GM12878 (cell line): Measurements from ENCODE around the gene TMEM167A. TPM values are rescaled to one million over a fixed set of nuclear protein-coding genes. Genes with fewer than 3 reads are reported as not detected.

ENCODE experiments used
- DPF2 ChIP-seq: fragments of 450-650 bp; IDR thresholded peaks from 2 replicates; pipeline ENCODE4 v1.6.1; 2017; ENCODE audit warnings: mild to moderate bottlenecking
- IKZF1 ChIP-seq: fragments of 450-650 bp; conservative IDR thresholded peaks from 2 replicates; pipeline ENCODE4 v1.6.1; 2017; ENCODE audit warnings: antibody characterized with exemption, mild to moderate bottlenecking
- IRF4 ChIP-seq: IDR thresholded peaks from 2 replicates; pipeline ENCODE4 v1.6.1; 2011; ENCODE audit warnings: low read depth, low read length
- KAT2A ChIP-seq: conservative IDR thresholded peaks from 2 replicates; pipeline ENCODE4 v1.6.1; 2011; ENCODE audit warnings: low read depth, low read length; ENCODE audit not compliant: control insufficient read depth
- MEF2B ChIP-seq: fragments of 450-650 bp; IDR thresholded peaks from 2 replicates; pipeline ENCODE4 v1.6.1; 2018; ENCODE audit warnings: mild to moderate bottlenecking, moderate library complexity; ENCODE audit not compliant: partially characterized antibody, poor library complexity, severe bottlenecking
- MYC ChIP-seq: IDR thresholded peaks from 2 replicates; pipeline ENCODE4 v1.6.1; 2011; ENCODE audit warnings: mild to moderate bottlenecking, low read length, moderate library complexity, inconsistent platforms; ENCODE audit not compliant: insufficient read depth, insufficient replicate concordance, insufficient read length, severe bottlenecking
- NFYB ChIP-seq: IDR thresholded peaks from 2 replicates; pipeline ENCODE4 v1.6.1; 2011; ENCODE audit warnings: low read depth, mild to moderate bottlenecking, low read length, improper control_type of control experiment, moderate library complexity; ENCODE audit not compliant: insufficient read depth
- PAX5 ChIP-seq: IDR thresholded peaks from 2 replicates; pipeline ENCODE4 v1.6.1; 2011; ENCODE audit warnings: low read depth, low read length, borderline replicate concordance
- POLR2AphosphoS5 ChIP-seq: IDR thresholded peaks from 2 replicates; pipeline ENCODE4 v1.6.1; 2011; ENCODE audit warnings: mild to moderate bottlenecking, low read length, inconsistent platforms
- POU2F2 ChIP-seq: IDR thresholded peaks from 3 replicates; pipeline ENCODE4 v1.6.1; 2011; ENCODE audit warnings: low read depth, mild to moderate bottlenecking, low read length, borderline replicate concordance
- RELA ChIP-seq: fragments of 450-650 bp; IDR thresholded peaks from 2 replicates; pipeline ENCODE4 v1.8.0; 2014; ENCODE audit warnings: borderline replicate concordance; ENCODE audit not compliant: partially characterized antibody
- SMC3 ChIP-seq: IDR thresholded peaks from 2 replicates; pipeline ENCODE4 v1.6.1; 2011; ENCODE audit warnings: low read length, improper control_type of control experiment, borderline replicate concordance
- SPI1 ChIP-seq: IDR thresholded peaks from 2 replicates; pipeline ENCODE4 v1.6.1; 2011; ENCODE audit warnings: low read depth, mild to moderate bottlenecking, low read length, moderate library complexity, borderline replicate concordance; ENCODE audit not compliant: insufficient read depth
- SRF ChIP-seq, 2 experiments: IDR thresholded peaks; 2 replicates each; pipeline ENCODE4 v1.6.1; 2011; ENCODE audit warnings: low read depth in 2 of 2, low read length in 2 of 2, mild to moderate bottlenecking in 1 of 2, moderate library complexity in 1 of 2
- STAT1 ChIP-seq: fragments of 450-650 bp; conservative IDR thresholded peaks from 2 replicates; pipeline ENCODE4 v1.6.1; 2014; ENCODE audit warnings: antibody characterized with exemption, mild to moderate bottlenecking
- SUZ12 ChIP-seq: fragments of 200-600 bp; sonication (generic); IDR thresholded peaks from one replicate; pipeline ENCODE4 v1.6.1; 2018; ENCODE audit warnings: antibody characterized with exemption, mild to moderate bottlenecking; ENCODE audit not compliant: unreplicated experiment
- TARDBP ChIP-seq: IDR thresholded peaks from 2 replicates; pipeline ENCODE4 v1.6.1; 2016; ENCODE audit warnings: borderline replicate concordance
- ZNF274 ChIP-seq: IDR thresholded peaks from one replicate; pipeline ENCODE4 v1.8.0; 2011; ENCODE audit not compliant: insufficient read length, insufficient read depth
- ZZZ3 ChIP-seq: IDR thresholded peaks from 2 replicates; pipeline ENCODE4 v1.6.1; 2011; ENCODE audit warnings: low read depth; ENCODE audit not compliant: control insufficient read depth, insufficient read length
- polyA plus RNA-seq, 11 experiments: library from polyadenylated mRNA; depleted of rRNA in 4 of 11; unstranded in 6 of 11; stranded (reverse) in 5 of 11; fragments of >200 nt; fragmentation: Nextera tagmentation in 4 of 11; fragmentation: Illumina TruSeq in 1 of 11; extraction: Ambion mirVana in 4 of 11; extraction: Trizol in 1 of 11; gene quantifications; 1 replicate in 1 of 11; 2 replicates in 10 of 11; pipeline versions ENCODE4 v1.2.1 to v1.2.3, GENCODE V29; 2011 to 2016; ENCODE audit warnings: inconsistent platforms in 2 of 11, missing spikeins in 2 of 11, low read depth in 1 of 11
- total RNA-seq, 4 experiments: library from RNA; depleted of rRNA in 3 of 4; stranded (reverse); fragments of >200 nt in 3 of 4; fragmentation: Illumina TruSeq in 1 of 4; extraction: Trizol in 1 of 4; gene quantifications; 2 replicates each; pipeline versions ENCODE4 v1.2.1 to v1.2.3, GENCODE V29; 2013 to 2021
- TF ChIP-seq, protein P1 (sequence below): fragments of 450-650 bp; IDR thresholded peaks from 2 replicates; pipeline ENCODE4 v1.6.1; 2017; ENCODE audit warnings: mild to moderate bottlenecking
- TF ChIP-seq, protein P2 (sequence below): IDR thresholded peaks from 2 replicates; pipeline ENCODE4 v1.6.1; 2012; ENCODE audit warnings: low read length, inconsistent platforms
- TF ChIP-seq, protein P3 (sequence below): IDR thresholded peaks from 2 replicates; pipeline ENCODE4 v1.6.1; 2012; ENCODE audit warnings: low read depth, low read length, improper control_type of control experiment
- TF ChIP-seq, protein P4 (sequence below): IDR thresholded peaks from 2 replicates; pipeline ENCODE4 v1.6.1; 2011; ENCODE audit warnings: low read depth, low read length, improper control_type of control experiment, borderline replicate concordance

TMEM167A gene
- total and polyA plus RNA-seq, 10 of the 15 experiments (the other 5 are each of a cell fraction or from before 2014, with no cell fraction given): 29.5 to 363 (median 85.6) TPM

DNA sequence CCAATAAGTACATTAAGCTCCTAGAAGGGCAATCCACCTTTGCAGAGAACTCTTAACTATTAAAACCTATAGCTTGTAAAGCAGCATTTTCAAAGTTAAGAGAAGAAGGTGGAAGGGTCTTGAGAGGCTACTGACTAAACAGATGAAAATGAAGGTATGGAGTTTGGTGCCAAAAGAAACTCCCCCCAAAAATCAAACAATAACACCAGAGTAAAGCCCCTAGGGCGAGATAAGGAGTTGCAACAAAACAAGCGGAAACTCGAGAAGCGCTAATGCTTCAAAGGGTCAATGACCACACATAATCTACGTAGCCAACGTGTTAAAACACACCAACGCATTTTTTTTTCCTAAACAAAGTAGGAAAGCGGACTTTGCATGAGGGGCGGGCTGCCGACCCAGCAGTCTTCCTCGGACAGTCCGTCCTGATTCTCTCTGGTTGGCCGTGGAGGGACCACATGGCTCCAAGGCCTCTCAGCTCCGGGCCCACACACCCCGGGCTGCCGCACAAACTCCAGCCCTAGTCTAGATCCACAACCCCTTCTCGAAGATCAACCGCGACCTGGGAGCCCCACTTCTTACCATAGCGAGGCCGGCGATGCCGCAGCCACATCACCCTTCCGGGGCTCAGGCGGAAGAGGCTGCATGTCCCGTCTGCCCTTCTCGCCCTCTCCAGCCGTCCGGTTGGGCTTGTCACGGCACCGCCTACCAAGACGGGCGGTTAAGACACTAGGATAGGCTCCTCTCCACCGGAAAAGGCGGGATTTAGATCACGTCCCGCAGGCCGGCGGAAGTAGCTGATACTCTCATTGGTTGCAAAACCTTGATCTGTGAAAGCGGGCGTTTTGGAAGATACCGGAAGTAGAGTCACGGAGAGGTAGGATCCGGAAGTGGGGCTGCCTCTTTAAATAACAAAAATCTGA, at the start of gene TMEM167A, which contains the start of gene XRCC4 (continued):
- TF ChIP-seq, protein P1, sequence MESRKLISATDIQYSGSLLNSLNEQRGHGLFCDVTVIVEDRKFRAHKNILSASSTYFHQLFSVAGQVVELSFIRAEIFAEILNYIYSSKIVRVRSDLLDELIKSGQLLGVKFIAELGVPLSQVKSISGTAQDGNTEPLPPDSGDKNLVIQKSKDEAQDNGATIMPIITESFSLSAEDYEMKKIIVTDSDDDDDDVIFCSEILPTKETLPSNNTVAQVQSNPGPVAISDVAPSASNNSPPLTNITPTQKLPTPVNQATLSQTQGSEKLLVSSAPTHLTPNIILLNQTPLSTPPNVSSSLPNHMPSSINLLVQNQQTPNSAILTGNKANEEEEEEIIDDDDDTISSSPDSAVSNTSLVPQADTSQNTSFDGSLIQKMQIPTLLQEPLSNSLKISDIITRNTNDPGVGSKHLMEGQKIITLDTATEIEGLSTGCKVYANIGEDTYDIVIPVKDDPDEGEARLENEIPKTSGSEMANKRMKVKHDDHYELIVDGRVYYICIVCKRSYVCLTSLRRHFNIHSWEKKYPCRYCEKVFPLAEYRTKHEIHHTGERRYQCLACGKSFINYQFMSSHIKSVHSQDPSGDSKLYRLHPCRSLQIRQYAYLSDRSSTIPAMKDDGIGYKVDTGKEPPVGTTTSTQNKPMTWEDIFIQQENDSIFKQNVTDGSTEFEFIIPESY: no peak
- TF ChIP-seq SRF (IDR thresholded peaks at IDR 0.05; ENCODE audit: low read depth in 2 of 2, low read length in 2 of 2): no peak; a peak in 1 of 4 replicates
- peak; percentile 89 for TF ChIP-seq NFYB
- peak; percentile 84 for TF ChIP-seq POU2F2
- TF ChIP-seq, protein P2, sequence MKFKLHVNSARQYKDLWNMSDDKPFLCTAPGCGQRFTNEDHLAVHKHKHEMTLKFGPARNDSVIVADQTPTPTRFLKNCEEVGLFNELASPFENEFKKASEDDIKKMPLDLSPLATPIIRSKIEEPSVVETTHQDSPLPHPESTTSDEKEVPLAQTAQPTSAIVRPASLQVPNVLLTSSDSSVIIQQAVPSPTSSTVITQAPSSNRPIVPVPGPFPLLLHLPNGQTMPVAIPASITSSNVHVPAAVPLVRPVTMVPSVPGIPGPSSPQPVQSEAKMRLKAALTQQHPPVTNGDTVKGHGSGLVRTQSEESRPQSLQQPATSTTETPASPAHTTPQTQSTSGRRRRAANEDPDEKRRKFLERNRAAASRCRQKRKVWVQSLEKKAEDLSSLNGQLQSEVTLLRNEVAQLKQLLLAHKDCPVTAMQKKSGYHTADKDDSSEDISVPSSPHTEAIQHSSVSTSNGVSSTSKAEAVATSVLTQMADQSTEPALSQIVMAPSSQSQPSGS: no peak
- TF ChIP-seq SMC3: no peak
- no peak for TF ChIP-seq SPI1
- peak; percentile 98 for TF ChIP-seq POLR2AphosphoS5
- TF ChIP-seq KAT2A: no peak
- TF ChIP-seq TARDBP: 0 out of 2 replicates have a peak, but pooled peaks have one; percentile 16
- no peak for TF ChIP-seq IRF4
- TF ChIP-seq ZNF274: no peak
- no peak for TF ChIP-seq MEF2B
- TF ChIP-seq, protein P3, sequence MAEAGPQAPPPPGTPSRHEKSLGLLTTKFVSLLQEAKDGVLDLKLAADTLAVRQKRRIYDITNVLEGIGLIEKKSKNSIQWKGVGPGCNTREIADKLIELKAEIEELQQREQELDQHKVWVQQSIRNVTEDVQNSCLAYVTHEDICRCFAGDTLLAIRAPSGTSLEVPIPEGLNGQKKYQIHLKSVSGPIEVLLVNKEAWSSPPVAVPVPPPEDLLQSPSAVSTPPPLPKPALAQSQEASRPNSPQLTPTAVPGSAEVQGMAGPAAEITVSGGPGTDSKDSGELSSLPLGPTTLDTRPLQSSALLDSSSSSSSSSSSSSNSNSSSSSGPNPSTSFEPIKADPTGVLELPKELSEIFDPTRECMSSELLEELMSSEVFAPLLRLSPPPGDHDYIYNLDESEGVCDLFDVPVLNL: peak; percentile 94
- peak; percentile 89 for TF ChIP-seq MYC
- TF ChIP-seq, protein P4, sequence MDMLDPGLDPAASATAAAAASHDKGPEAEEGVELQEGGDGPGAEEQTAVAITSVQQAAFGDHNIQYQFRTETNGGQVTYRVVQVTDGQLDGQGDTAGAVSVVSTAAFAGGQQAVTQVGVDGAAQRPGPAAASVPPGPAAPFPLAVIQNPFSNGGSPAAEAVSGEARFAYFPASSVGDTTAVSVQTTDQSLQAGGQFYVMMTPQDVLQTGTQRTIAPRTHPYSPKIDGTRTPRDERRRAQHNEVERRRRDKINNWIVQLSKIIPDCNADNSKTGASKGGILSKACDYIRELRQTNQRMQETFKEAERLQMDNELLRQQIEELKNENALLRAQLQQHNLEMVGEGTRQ: no peak; the same call in 1 of the 2 replicates
- peak; percentile 49 for TF ChIP-seq IKZF1
- TF ChIP-seq PAX5: 0 out of 2 replicates have a peak, but pooled peaks have one; percentile 26
- no peak for TF ChIP-seq SUZ12
- TF ChIP-seq ZZZ3: no peak
- no peak for TF ChIP-seq DPF2
- peak; percentile 67; the same call in 1 of the 2 replicates for TF ChIP-seq STAT1
- no peak for TF ChIP-seq RELA
